Activated CD8-positive, alpha-beta T cell treated with anti-CD3 and anti-CD28 coated beads for 36 hours (primary cell): ENCODE results near the gene RAC3. TPM values are rescaled to one million over a fixed set of nuclear protein-coding genes. Genes with fewer than 3 reads are reported as not detected.

Experiments used
- ATAC-seq: fragments of 200-7000 bp; cut with Tn5 transposase; one replicate; pipeline ENCODE4 v1.10.0; 2021; ENCODE audit warnings: mild to moderate bottlenecking, moderate library complexity
- CTCF ChIA-PET: fragments of 350-600 bp; sonication (Branson Sonifier 250); formaldehyde crosslinking; loops from one replicate; lab custom pipeline; 2021; ENCODE audit warnings: antibody characterized with exemption; lab: Charles Lee
- POLR2A ChIA-PET: fragments of 350-600 bp; sonication (Branson Sonifier 250); formaldehyde crosslinking; loops from one replicate; lab custom pipeline; 2021; ENCODE audit warnings: antibody characterized with exemption; lab: Charles Lee
- DNase-seq: peaks from one replicate; pipeline ENCODE4 v3.0.0-alpha.2; 2020
- H3K27ac Mint-ChIP-seq: one replicate; pipeline ENCODE4 v1.8.0; 2021; ENCODE audit warnings: mild to moderate bottlenecking, mixed read lengths
- H3K27me3 Mint-ChIP-seq: one replicate; pipeline ENCODE4 v1.8.0; 2021; ENCODE audit warnings: mixed read lengths
- H3K36me3 Mint-ChIP-seq: one replicate; pipeline ENCODE4 v1.8.0; 2021; ENCODE audit warnings: low read depth, mixed read lengths
- H3K4me1 Mint-ChIP-seq: one replicate; pipeline ENCODE4 v1.8.0; 2021; ENCODE audit warnings: low read depth, mixed read lengths
- H3K4me3 Mint-ChIP-seq: one replicate; pipeline ENCODE4 v1.8.0; 2021; ENCODE audit warnings: mild to moderate bottlenecking, moderate library complexity, mixed read lengths
- H3K9me3 Mint-ChIP-seq: one replicate; pipeline ENCODE4 v1.8.0; 2021; ENCODE audit warnings: mixed read lengths
- CTCF ChIP-seq: fragments of 200-600 bp; IDR thresholded peaks from one replicate; pipeline ENCODE4 v1.8.0; 2022; ENCODE audit warnings: antibody characterized with exemption, mild to moderate bottlenecking
- intact Hi-C: fragments of 100-400 bp; cut with micrococcal nuclease; formaldehyde crosslinking; loops from one replicate; pipeline ENCODE4 v1.10.0; 2022
- total RNA-seq, 2 experiments: library from RNA; stranded (reverse); gene quantifications; one replicate each; pipeline ENCODE4 v1.2.3, GENCODE V29; 2021

RAC3 gene
- total RNA-seq, 2 experiments from 2014 or later = 5.5 to 5.8 TPM

- TF ChIP-seq CTCF = no peak
- Mint-ChIP-seq H3K36me3 (no peaks in the 10 kb centered on the region), H3K27me3 (no peaks in the 10 kb centered on the region), H3K4me3 (no peak overlapping the region), H3K27ac (no peak overlapping the region), H3K4me1 (peaks cover 12% of the 10 kb centered on the region), H3K9me3 (no peaks in the 10 kb centered on the region)
- ATAC-seq = no peak
- ChIA-PET POLR2A (no interaction called here), CTCF (no interaction called here)
- DNase-seq = no peak
- intact Hi-C loops = no loop called here
Observed at GRCh38 chr17:82047379-82047778, 15.9 kb downstream of the RAC3 start.

GRCh38 chr17:82047914-82048570, 16.6 kb downstream of the RAC3 start:
- H3K36me3 Mint-ChIP-seq = no peaks in the 10 kb centered on the region
- no peak for TF ChIP-seq CTCF
- no peaks in the 10 kb centered on the region for H3K27me3 Mint-ChIP-seq
- DNase-seq (no peak), ATAC-seq (no peak)
- no peak overlapping the region for H3K4me3 Mint-ChIP-seq
- peaks cover 17% of the 10 kb centered on the region for H3K4me1 Mint-ChIP-seq
- no peak overlapping the region for H3K27ac Mint-ChIP-seq
- no peaks in the 10 kb centered on the region for H3K9me3 Mint-ChIP-seq
- POLR2A ChIA-PET = interaction anchor here (2.1 to 9.3 kb wide), 2 partner anchors 16 to 28 kb away, joined by 5 to 98 read pairs; partner anchors contain the start of gene DUS1L
- intact Hi-C loops = no loop called here
- CTCF ChIA-PET = no interaction called here

- Mint-ChIP-seq H3K27ac (no peak overlapping the region), H3K36me3 (no peaks in the 10 kb centered on the region), H3K27me3 (no peaks in the 10 kb centered on the region), H3K9me3 (no peaks in the 10 kb centered on the region), H3K4me1 (peaks cover 22% of the 10 kb centered on the region), H3K4me3 (peak overlapping the region; percentile 27)
- ChIA-PET CTCF (interaction anchor here (0.9 kb wide), 1 partner anchor 11 kb away, joined by 3 read pairs; the partner anchor contains the start of gene DCXR), POLR2A (interaction anchor here (1.2 to 9.3 kb wide), 4 partner anchors 11 to 28 kb away, joined by 3 to 98 read pairs (median 5); partner anchors contain the start of genes DCXR and DUS1L)
- no peak for ATAC-seq
- intact Hi-C loops = no loop called here
- TF ChIP-seq CTCF = no peak
- no peak for DNase-seq
Observed at GRCh38 chr17:82048571-82048971, 17.1 kb downstream of the RAC3 start.

GRCh38 chr17:82049106-82049505, 17.6 kb downstream of the RAC3 start:
- ChIA-PET POLR2A (interaction anchor here (0.8 to 9.3 kb wide), 5 partner anchors 10 to 180 kb away, joined by 3 to 98 read pairs (median 5); partner anchors contain the start of genes DCXR, DUS1L and SLC16A3), CTCF (interaction anchor here (0.9 kb wide), 1 partner anchor 12 kb away, joined by 3 read pairs; the partner anchor contains the start of gene DCXR)
- H3K4me3 Mint-ChIP-seq = no peak overlapping the region
- no peaks in the 10 kb centered on the region for H3K9me3 Mint-ChIP-seq
- H3K4me1 Mint-ChIP-seq = peaks cover 22% of the 10 kb centered on the region
- no peak overlapping the region for H3K27ac Mint-ChIP-seq
- DNase-seq (no peak), ATAC-seq (no peak)
- no peaks in the 10 kb centered on the region for H3K36me3 Mint-ChIP-seq
- TF ChIP-seq CTCF = no peak
- no peaks in the 10 kb centered on the region for H3K27me3 Mint-ChIP-seq
- intact Hi-C loops = no loop called here

- CTCF ChIA-PET = interaction anchor here (0.9 to 2.0 kb wide), 4 partner anchors 12 to 46 kb away, joined by 3 to 11 read pairs (median 4); partner anchors contain the start of gene DCXR
- H3K36me3 Mint-ChIP-seq = no peaks in the 10 kb centered on the region
- no peak overlapping the region for H3K27ac Mint-ChIP-seq
- DNase-seq = no peak
- no peak for TF ChIP-seq CTCF
- H3K27me3 Mint-ChIP-seq = no peaks in the 10 kb centered on the region
- intact Hi-C loops = no loop called here
- H3K9me3 Mint-ChIP-seq = no peaks in the 10 kb centered on the region
- POLR2A ChIA-PET = interaction anchor here (0.8 to 9.3 kb wide), 7 partner anchors 10 to 180 kb away, joined by 3 to 98 read pairs (median 5); partner anchors contain the start of genes DCXR, DUS1L and SLC16A3
- no peak overlapping the region for H3K4me3 Mint-ChIP-seq
- H3K4me1 Mint-ChIP-seq = peaks cover 22% of the 10 kb centered on the region
- ATAC-seq = no peak
Observed at GRCh38 chr17:82049521-82049971, 18.1 kb downstream of the RAC3 start.
